Left kidney (tissue), 2 donors: Measurements from ENCODE around the gene PGM5. TPM values are rescaled to one million over a fixed set of nuclear protein-coding genes. Genes with fewer than 3 reads are reported as not detected.
"Not testable (repeated sequence)": the region's sequence is repeated elsewhere in the genome, so short reads cannot be mapped to it uniquely, and the experiment has no call there.

Source experiments
- DNase-seq: peaks from one replicate; pipeline ENCODE4 v3.0.0-alpha.2; 2013
- polyA plus RNA-seq: library from polyadenylated mRNA; unstranded; fragments of 120-200 nt; gene quantifications from one replicate; pipeline ENCODE4 v1.2.1, GENCODE V29; 2013; ENCODE audit not compliant: insufficient read length

The PGM5 gene
- polyA plus RNA-seq, 1 donor = 38.2 TPM

DNA sequence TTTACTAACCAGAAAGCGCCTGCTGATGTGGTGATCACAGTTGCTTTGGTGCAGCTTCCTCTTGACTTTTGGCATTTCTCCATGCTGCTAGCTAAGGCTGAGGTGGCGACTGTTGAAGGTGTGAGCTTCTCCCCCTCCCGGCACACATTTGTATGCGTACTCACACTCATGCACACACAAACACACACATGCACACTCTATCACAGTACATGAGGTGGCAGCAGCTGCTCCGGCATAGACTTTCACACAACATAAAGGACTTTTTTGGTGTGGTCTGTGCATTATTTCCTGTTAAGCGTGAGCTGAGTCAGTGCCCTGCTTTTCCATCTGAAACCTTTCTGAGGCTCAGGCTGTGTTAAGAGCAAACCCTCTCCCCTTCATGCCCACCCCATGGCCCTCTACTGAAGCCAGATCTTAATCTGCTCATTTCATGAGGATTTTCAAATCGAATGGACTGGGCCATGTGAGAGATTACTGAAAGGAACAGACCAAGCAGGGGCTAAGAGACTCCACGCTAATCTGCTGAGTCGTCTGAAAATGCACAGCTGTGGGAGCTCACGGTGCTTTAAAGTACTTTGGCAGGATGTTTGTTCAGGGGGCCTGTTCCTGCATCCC, 10.6 kb downstream of the PGM5 start:
- DNase-seq = peak; percentile 28

GRCh38 chr9:68375789-68376188, 19.4 kb downstream of the PGM5 start:
- DNase-seq = not testable (repeated sequence)

DNA sequence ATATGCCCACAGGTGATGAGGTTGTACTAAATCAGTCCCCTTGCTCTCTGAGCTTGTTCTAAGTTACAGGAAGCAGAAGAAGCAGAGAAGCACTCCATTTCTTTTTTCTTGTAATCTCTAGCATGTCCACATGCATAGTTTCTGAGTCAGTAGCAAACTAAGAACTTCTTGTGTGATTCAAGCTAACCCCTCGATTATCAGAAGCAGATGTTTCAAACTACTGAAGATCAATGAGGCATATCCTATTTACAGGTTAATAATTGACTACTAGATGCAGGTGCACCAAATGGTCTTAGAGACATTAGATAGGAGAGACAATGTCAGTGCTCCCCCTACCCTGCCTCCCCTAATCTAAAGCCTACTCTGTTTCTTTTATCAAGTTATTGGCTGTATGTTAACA, 21.3 kb downstream of the PGM5 start:
- not testable (repeated sequence) for DNase-seq

DNA sequence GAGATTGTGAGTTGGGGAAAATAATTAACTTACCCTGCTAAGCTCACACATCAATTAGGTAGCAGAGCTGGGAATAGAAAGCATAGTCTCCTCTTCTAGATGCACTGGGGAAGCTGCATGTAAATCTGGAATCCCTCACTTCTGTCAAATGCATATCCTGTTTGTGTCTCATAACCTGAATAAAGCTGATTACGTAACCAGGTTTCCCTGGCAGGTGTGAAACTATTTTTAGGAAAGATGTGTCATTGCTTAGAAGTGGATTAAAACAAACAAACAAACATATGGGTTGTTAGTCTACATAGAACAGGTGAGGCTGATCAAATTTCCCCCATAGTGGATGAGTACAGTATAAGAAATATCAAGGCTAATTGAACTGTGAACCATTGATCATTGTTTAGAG, 27.5 kb downstream of the PGM5 start:
- not testable (repeated sequence) for DNase-seq

- not testable (repeated sequence) for DNase-seq
Measured at GRCh38 chr9:68389558-68389957, 33.1 kb downstream of the PGM5 start.

GRCh38 chr9:68390737-68391136, 34.3 kb downstream of the PGM5 start:
- DNase-seq = not testable (repeated sequence)

DNA sequence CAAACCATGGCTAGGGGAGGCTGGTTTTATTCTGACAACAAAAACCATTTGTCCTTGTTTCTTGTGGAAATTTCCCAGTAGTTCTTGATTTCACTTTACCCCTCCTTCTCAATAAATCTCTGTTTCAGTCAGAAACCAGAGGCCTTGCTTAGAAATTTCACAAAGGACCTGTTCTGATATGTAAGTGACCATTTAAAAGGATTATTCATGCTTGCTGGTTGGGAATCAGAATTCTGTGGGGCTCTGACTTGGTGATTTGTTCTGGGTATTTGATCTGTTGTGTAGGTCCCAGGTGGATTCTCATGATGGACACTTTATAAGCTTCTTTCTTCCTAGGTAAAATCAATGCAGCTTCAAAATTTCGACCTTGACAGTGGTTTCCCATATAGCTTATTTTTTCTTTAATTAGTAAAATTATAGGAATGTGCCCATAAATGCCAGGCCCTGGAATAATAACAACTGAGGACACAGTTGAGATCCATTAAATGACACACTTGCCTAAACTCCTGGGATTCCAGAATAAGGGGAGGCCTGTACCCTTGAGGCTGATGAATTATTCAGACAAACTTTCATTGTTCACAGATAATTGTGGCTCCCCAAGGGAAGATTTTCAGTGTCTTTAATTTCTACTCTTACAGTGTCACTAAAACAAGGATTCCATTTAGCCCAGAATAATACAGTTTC, 40.1 kb downstream of the PGM5 start:
- DNase-seq = not testable (repeated sequence)

DNA sequence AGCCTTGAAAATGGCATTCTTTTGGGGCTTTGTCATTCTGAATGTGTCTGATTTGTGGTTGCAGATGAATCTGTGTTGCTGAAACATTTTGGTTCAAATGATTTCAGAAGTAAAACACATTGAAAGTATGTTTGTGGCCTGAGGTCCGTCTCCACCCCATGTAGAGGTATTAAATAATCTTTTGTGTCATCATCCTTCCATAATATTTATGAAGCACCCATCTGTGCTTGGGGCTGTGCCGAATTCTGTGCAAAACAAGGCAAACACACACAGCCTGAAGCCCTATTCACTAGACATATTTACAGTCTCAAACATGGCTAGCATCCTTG, 40.6 kb downstream of the PGM5 start:
- not testable (repeated sequence) for DNase-seq

DNA sequence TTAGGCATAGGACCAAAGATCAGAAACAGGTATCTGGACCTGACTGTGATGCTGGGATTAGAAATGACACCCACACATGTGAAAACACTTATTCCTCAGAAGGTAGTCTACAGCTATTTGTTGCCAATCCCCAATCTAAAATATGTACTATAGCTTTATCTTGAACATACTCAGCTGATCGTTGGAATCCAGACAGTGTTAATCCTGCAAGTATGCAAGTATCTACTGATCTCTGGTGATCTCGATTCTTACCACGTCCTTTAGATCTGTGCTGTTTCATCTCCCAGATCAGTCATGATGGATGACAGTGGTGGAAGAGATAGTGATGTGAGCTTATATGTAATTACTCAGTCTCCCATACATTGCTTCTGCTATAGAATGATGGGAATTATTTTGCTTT, 41.4 kb downstream of the PGM5 start:
- DNase-seq = not testable (repeated sequence)

- DNase-seq = not testable (repeated sequence)
Measured at GRCh38 chr9:68398324-68398723, 41.9 kb downstream of the PGM5 start.

DNA sequence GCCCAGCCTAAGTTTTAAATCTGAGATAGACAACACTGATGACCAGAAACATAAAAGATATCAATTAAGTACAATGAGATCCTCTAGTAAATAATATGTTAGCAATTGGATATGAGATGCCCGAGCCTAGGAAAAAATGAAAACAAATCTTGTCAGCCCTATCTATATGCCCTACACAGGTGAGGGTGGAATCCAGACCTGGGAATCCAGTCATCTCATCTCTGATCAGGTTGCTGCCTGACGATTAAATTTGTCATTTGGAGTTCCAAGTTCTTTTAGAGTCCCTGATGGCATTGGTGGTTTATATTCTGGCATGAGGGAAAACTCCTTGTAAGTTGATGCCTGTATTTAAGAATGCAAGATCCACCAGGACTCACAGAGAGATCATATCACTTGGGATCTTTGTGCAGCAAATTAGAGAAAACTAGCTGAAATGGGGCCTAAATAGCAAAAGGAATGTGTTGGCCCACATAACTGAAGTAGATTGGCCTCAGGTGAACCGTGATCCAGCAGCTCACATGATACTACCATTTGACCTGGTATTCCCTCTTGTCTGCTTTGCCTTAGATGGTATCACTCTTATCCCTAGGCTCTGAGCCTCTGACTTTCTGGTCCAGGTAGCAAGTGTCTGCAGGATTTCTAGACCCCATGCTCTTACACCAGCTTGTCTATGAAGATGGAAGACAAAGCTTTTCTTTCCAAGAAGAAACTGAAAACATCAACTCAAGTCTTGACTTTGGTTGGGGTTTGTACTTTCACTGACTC, 48.2 kb downstream of the PGM5 start:
- not testable (repeated sequence) for DNase-seq

GRCh38 chr9:68411865-68412264, 55.5 kb downstream of the PGM5 start:
- DNase-seq = not testable (repeated sequence)

DNA sequence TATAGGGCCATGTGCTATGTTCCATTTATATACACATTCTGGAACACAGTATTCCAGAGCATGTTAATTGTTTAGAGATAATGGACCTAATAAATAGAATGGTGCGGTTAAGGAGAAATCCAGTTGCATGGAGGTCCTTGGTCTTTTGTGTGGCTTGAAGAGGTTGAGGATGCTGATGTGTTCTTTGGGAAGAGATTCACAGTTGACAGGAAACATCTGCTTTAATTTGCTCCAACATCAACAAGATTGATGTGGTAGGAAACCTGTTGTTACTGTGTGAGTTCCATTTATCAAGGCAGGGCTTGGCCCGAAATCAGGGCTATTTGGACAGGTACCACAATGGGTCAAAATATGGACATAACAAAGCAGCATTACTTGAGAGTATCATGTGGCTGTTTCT, 56.3 kb downstream of the PGM5 start:
- not testable (repeated sequence) for DNase-seq

DNA sequence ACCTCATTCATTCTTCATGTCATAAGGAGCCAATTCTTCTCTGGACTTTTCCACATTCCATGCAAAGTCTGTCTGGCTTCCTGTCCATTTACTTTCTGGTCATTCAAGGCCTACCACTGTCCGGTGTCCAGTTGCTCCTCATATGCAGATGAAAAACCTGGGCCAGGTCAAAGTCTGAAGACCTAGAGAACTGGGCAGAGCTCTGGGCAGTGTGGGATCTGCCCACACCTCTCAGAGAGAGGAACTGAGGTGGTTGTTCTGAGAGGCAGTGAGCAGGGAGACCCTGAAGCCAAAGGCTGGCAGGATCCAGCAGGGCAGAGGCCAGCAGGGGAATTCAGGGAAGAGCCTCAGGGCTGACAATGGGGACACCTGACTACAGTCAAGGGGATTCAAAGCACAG, 58.7 kb downstream of the PGM5 start:
- DNase-seq = not testable (repeated sequence)

- no peak for DNase-seq
Measured at GRCh38 chr9:68416936-68417564, 60.6 kb downstream of the PGM5 start.

DNA sequence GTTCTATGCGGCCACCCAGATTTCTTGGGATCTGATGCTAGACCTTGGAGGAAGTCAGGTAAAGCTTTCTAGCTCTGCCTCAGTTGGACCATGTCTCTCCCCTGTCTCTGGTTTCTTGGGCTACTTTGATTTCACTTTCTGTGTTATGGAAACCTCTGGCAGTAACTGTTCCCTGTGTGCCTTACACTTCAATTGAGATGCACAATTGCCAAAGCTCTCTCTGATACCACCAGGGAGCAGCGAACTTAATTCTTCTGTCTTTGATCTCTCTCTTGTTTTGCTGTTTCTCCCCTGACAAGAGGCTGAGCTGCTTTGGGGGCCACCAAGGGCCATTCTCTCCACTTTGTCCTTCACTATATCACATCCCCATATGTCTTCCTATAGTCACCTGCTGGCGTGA, 61.4 kb downstream of the PGM5 start:
- DNase-seq = no peak

GRCh38 chr9:68418259-68418845, 61.9 kb downstream of the PGM5 start:
- DNase-seq = no peak

DNA sequence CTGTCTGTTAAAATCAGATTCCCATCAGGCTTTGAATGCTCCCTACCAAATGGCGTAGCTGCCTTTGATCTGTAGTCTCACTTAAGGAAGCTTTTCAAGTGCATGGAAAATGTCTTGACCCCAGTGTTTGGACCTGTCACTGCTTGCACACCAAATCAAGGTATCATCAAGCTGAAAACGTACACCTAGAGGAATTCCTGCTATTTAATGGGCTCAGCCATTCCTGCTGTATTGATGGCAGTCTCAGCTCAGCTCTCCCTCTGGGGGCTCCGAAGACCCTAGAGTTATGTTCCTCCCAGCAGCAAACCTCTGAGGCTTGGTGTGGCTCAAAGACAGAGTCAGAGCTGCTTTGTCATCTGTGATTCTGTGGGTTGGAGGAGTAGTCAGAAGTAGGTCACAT, 63.5 kb downstream of the PGM5 start:
- DNase-seq = no peak

- no peak for DNase-seq
Measured at GRCh38 chr9:68426755-68427154, 70.3 kb downstream of the PGM5 start.

DNA sequence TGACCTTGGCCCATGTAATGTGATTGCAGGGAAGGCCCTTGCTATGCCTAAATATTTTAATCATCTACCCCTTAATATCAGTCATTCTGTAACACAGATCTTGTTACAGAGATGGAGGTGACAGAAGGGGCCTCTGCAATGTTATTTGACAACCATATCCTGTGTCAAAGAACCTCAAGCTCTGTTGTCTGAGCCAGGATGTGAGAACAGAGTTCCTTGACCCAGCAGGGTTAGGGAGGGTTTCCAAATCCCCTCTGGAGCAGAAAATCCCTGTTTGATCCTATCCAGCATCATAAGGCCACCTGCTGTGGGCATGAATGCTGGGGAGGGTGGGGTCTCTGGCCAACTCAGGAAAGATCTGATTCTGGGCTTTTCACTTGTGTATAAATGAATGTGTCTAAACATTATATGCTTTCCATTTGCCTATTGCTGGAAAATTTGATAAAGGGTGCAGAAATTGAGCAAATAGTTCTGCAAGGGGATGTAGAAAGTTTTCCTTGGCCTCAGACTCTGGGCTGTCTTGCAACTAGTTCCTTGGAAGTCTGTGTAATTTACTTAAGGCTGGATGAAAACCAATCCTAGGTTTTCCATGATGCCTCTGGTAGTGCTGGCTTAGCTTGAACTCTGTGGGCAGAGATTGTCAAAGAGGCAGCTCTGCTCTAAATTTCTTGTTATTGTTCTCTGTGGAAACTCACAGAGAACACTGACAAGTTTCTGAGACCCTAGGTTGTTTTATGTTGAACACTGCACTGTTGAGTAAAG, 71.0 kb downstream of the PGM5 start:
- DNase-seq = no peak

- no peak for DNase-seq
Measured at GRCh38 chr9:68428481-68428880, 72.1 kb downstream of the PGM5 start.

- no peak for DNase-seq
Measured at GRCh38 chr9:68429631-68430030, 73.2 kb downstream of the PGM5 start.
